HCT116 (cell line): ENCODE measurements around the gene USP54. TPM values are rescaled to one million over a fixed set of nuclear protein-coding genes. Genes with fewer than 3 reads are reported as not detected.
A peak's percentile ranks its signal among the peaks of the same experiment; 100 is the strongest.

Experiments
- ATAC-seq: fragments of 200-7000 bp; cut with Tn5 transposase; 2 replicates; pipeline ENCODE4 v1.9.1; 2020; ENCODE audit warnings: mild to moderate bottlenecking, moderate library complexity
- BruUV-seq: library from RNA; stranded (reverse); fragments of 400-500 nt; replicated peaks from 2 replicates; lab custom pipeline; 2021; lab: Mats Ljungman, UMichigan
- CTCF ChIA-PET: fragments of 300-600 bp; sonication (Branson Sonifier 250); formaldehyde crosslinking; loops from one replicate; lab custom pipeline; 2021; ENCODE audit warnings: antibody characterized with exemption; lab: Charles Lee
- POLR2A ChIA-PET: fragments of 300-600, 350-600 bp; sonication (Branson Sonifier 250); formaldehyde crosslinking; loops from one replicate; lab custom pipeline; 2021; ENCODE audit warnings: antibody characterized with exemption; lab: Charles Lee
- RAD21 ChIA-PET, 2 experiments: fragments of 300-600 bp; sonication (Branson Sonifier 250); formaldehyde crosslinking; loops; one replicate each; lab custom pipeline; 2023; ENCODE audit warnings: low total read pairs in 2 of 2; ENCODE audit not compliant: uncharacterized antibody in 2 of 2, unreplicated experiment in 2 of 2, low non-redundant PET in 1 of 2; lab: Charles Lee
- DNase-seq: peaks from one replicate; pipeline ENCODE4 v3.0.0-alpha.2; 2010; ENCODE audit warnings: low read depth, low spot score
- H2AFZ ChIP-seq: fragments of 200-600 bp; shearing (Covaris generic), sonication (generic); 2 replicates; pipeline ENCODE4 v1.6.1; 2017; ENCODE audit warnings: low read depth, mixed run types, mixed read lengths, antibody characterized with exemption, low read length; ENCODE audit not compliant: poor library complexity, severe bottlenecking
- H3K27ac ChIP-seq: 2 replicates; pipeline ENCODE4 v1.5.1; 2012; ENCODE audit warnings: low read depth, low read length
- H3K27me3 ChIP-seq: fragments of 200-600 bp; sonication (generic); 2 replicates; pipeline ENCODE4 v1.6.1; 2016; ENCODE audit warnings: mixed run types, low read length, mixed read lengths; ENCODE audit not compliant: insufficient read depth
- H3K36me3 ChIP-seq, 2 experiments: fragments of 200-500 bp in 1 of 2; fragments of 200-600 bp in 1 of 2; sonication (Bioruptor generic) in 1 of 2; sonication (generic) in 1 of 2; 2 replicates each; pipeline versions ENCODE4 v1.5.1 to v1.6.1; 2014 to 2016; ENCODE audit warnings: low read length in 2 of 2, inconsistent platforms in 1 of 2, mixed read lengths in 1 of 2, mixed run types in 1 of 2; ENCODE audit not compliant: insufficient read depth in 2 of 2, control insufficient read depth in 1 of 2
- H3K4me1 ChIP-seq, 2 experiments: fragments of 200-600 bp in 1 of 2; sonication (generic) in 1 of 2; 2 replicates each; pipeline versions ENCODE4 v1.5.1 to v1.6.1; 2012 to 2017; ENCODE audit warnings: low read length in 2 of 2, inconsistent platforms in 1 of 2, mild to moderate bottlenecking in 1 of 2, mixed read lengths in 1 of 2, mixed run types in 1 of 2, moderate library complexity in 1 of 2; ENCODE audit not compliant: insufficient read depth in 2 of 2, control insufficient read depth in 1 of 2
- H3K4me2 ChIP-seq: fragments of 200-600 bp; sonication (generic); 2 replicates; pipeline ENCODE4 v1.6.1; 2017; ENCODE audit warnings: mixed run types, low read length, mixed read lengths
- H3K4me3 ChIP-seq, 2 experiments: fragments of 200-600 bp in 1 of 2; sonication (generic) in 1 of 2; replicated peaks in 1 of 2; 2 replicates each; pipeline ENCODE4 v1.5.1; 2011 to 2016; ENCODE audit warnings: low read length in 2 of 2, control low read depth in 1 of 2, low read depth in 1 of 2, mild to moderate bottlenecking in 1 of 2, mixed read lengths in 1 of 2, mixed run types in 1 of 2
- H3K79me2 ChIP-seq: fragments of 200-600 bp; sonication (generic); 2 replicates; pipeline ENCODE4 v1.6.1; 2017; ENCODE audit warnings: mild to moderate bottlenecking, mixed run types, low read length, moderate library complexity, mixed read lengths; ENCODE audit not compliant: insufficient read depth
- H3K9ac ChIP-seq: fragments of 200-600 bp; sonication (generic); 2 replicates; pipeline ENCODE4 v1.6.1; 2016; ENCODE audit warnings: low read length, mixed read lengths
- H3K9me2 ChIP-seq: fragments of 200-600 bp; sonication (generic), shearing (Covaris generic); 2 replicates; pipeline ENCODE4 v1.6.1; 2017; ENCODE audit warnings: mixed run types, mild to moderate bottlenecking, moderate library complexity; ENCODE audit not compliant: insufficient read depth
- H3K9me3 ChIP-seq, 2 experiments: fragments of 200-500 bp in 1 of 2; fragments of 200-600 bp in 1 of 2; sonication (Bioruptor generic) in 1 of 2; sonication (generic) in 1 of 2; 2 replicates each; pipeline ENCODE4 v1.6.1; 2014 to 2017; ENCODE audit warnings: low read length in 2 of 2, mixed read lengths in 2 of 2, inconsistent platforms in 1 of 2, low read depth in 1 of 2, mild to moderate bottlenecking in 1 of 2, mixed run types in 1 of 2, moderate library complexity in 1 of 2; ENCODE audit not compliant: control insufficient read depth in 1 of 2, insufficient read depth in 1 of 2
- H4K20me1 ChIP-seq: fragments of 200-600 bp; sonication (generic), shearing (Covaris generic); 2 replicates; pipeline ENCODE4 v1.6.1; 2017; ENCODE audit warnings: mixed run types, mild to moderate bottlenecking, moderate library complexity; ENCODE audit not compliant: insufficient read depth
- CBX3 ChIP-seq: IDR thresholded peaks from 2 replicates; pipeline ENCODE4 v1.6.1; 2012; ENCODE audit warnings: low read depth
- CTCF ChIP-seq, 3 experiments: fragments of 200-600 bp in 1 of 3; sonication (generic) in 1 of 3; IDR thresholded peaks in 2 of 3; conservative IDR thresholded peaks in 1 of 3; 2 replicates each; pipeline ENCODE4 v1.5.1; 2012 to 2017; ENCODE audit warnings: low read depth in 2 of 3, low read length in 2 of 3, antibody characterized with exemption in 1 of 3, borderline replicate concordance in 1 of 3, control low read depth in 1 of 3, mild to moderate bottlenecking in 1 of 3, mixed read lengths in 1 of 3, mixed run types in 1 of 3, moderate library complexity in 1 of 3; ENCODE audit not compliant: insufficient read depth in 1 of 3
- EGR1 ChIP-seq: IDR thresholded peaks from 2 replicates; pipeline ENCODE4 v1.6.1; 2012; ENCODE audit warnings: low read depth
- EZH2 ChIP-seq: fragments of 200-600 bp; sonication (generic); IDR thresholded peaks from 2 replicates; pipeline ENCODE4 v1.6.1; 2017; ENCODE audit warnings: antibody characterized with exemption, mixed run types
- FOSL1 ChIP-seq: IDR thresholded peaks from 2 replicates; pipeline ENCODE4 v1.6.1; 2012; ENCODE audit warnings: low read depth
- JUND ChIP-seq: IDR thresholded peaks from 2 replicates; pipeline ENCODE4 v1.6.1; 2012
- POLR2A ChIP-seq: IDR thresholded peaks from 2 replicates; pipeline ENCODE4 v1.7.0; 2011; ENCODE audit warnings: borderline replicate concordance; ENCODE audit not compliant: insufficient read depth, insufficient read length; ENCODE audit errors: extremely low read depth
- TCF7L2 ChIP-seq: IDR thresholded peaks from 2 replicates; pipeline ENCODE4 v1.7.0; 2011; ENCODE audit warnings: borderline replicate concordance, inconsistent platforms; ENCODE audit not compliant: insufficient read depth, insufficient read length; ENCODE audit errors: extremely low read depth
- ZNF274 ChIP-seq: fragments of 200-500 bp; sonication (Bioruptor generic); IDR thresholded peaks from 2 replicates; pipeline ENCODE4 v1.6.1; 2014; ENCODE audit warnings: mild to moderate bottlenecking, low read depth, low read length, inconsistent platforms
- intact Hi-C: fragments of 100-400 bp; cut with micrococcal nuclease; formaldehyde crosslinking; loops from 2 replicates; pipeline ENCODE4 v1.10.0; 2022
- total RNA-seq: library from RNA; stranded (reverse); gene quantifications from one replicate; pipeline ENCODE4 v1.2.1, GENCODE V29; 2021; ENCODE audit not compliant: unreplicated experiment
- TF ChIP-seq, protein P1 (sequence below): IDR thresholded peaks from 2 replicates; pipeline ENCODE4 v1.6.1; 2012
- TF ChIP-seq, protein P2 (sequence below): IDR thresholded peaks from 2 replicates; pipeline ENCODE4 v1.6.1; 2012
- TF ChIP-seq, protein P3 (sequence below): IDR thresholded peaks from 2 replicates; pipeline ENCODE4 v1.6.1; 2012; ENCODE audit warnings: low read depth

Gene USP54
- total RNA-seq, 1 experiment from 2014 or later: 28.0 TPM

DNA sequence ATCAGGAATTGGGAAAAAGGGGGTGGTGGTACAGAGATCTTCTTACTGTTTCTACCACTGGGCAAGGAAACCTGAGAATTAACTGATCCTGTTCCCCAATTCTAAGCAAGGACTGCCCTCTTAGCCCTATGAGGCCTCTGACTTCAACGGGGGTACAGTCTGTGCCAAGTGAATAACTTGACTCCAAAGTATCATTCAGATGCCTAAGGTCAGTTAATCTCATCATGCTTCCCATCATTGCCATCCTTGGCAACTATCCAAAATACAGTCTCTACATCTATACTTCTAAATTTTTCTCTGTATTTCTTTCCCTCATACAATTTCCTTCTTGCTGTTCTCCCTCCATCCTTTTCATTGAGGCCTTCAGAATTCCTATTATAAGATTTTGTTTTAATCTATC is 105.8 kb downstream of the USP54 start (continued):
- TF ChIP-seq TCF7L2 (no peak), ZNF274 (no peak)
- TF ChIP-seq, protein P1, sequence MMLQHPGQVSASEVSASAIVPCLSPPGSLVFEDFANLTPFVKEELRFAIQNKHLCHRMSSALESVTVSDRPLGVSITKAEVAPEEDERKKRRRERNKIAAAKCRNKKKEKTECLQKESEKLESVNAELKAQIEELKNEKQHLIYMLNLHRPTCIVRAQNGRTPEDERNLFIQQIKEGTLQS: no peak

- peaks cover 3 to 15% of the 10 kb centered on the region in 2 experiments; a peak in 3 of 4 replicates for H3K4me1 ChIP-seq
- H3K9ac ChIP-seq: no peak overlapping the region
- peak overlapping the region; percentile 46 for H3K4me2 ChIP-seq
- ChIA-PET RAD21 (no interaction called here), CTCF (no interaction called here), POLR2A (no interaction called here)
- intact Hi-C loops: no loop called here
- DNase-seq: no peak
- H2AFZ ChIP-seq: no peak overlapping the region
- no peak; the same call in 1 of the 2 replicates for ATAC-seq
- no peak overlapping the region for H3K27ac ChIP-seq
- H3K79me2 ChIP-seq: peaks cover 20% of the 10 kb centered on the region; the same call in 1 of the 2 replicates
- no peaks in the 10 kb centered on the region for H3K27me3 ChIP-seq
- H3K36me3 ChIP-seq: peaks cover 7 to 22% of the 10 kb centered on the region in 2 experiments; a peak in 3 of 4 replicates
- H3K4me3 ChIP-seq: no peak overlapping the region
- H3K9me2 ChIP-seq: no peaks in the 10 kb centered on the region; the same call in 1 of the 2 replicates
- no peaks in the 10 kb centered on the region for H4K20me1 ChIP-seq
- TF ChIP-seq CBX3 (no peak), FOSL1 (peak; percentile 45; the same call in 1 of the 2 replicates)
- BruUV-seq: no TSS peak
- H3K9me3 ChIP-seq: no peaks in the 10 kb centered on the region
These were observed 111.0 kb downstream of the USP54 start for GRCh38 chr10:73480158-73480557.

DNA sequence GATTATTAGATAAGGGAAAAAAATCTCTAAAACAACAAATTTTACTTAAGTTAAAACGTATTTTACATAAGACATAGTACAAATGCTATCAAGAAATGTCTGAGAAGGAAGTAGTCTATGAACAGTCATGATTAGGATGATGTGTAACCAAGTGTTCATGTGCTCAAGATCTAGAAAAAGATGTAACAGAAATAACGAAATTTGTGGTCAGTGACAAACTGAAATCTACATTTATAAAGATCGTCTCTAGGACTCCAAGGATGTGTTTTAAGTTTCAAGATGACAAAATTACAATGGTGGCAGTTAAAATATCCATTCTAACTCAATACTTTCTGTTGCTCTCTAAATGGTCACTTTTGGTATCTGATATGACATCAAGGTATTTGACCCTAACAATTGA is 112.5 kb downstream of the USP54 start:
- Histone ChIP-seq H3K4me3 (no peak overlapping the region), H3K4me2 (no peak overlapping the region), H3K27me3 (no peaks in the 10 kb centered on the region), H3K4me1 (peaks cover 3 to 15% of the 10 kb centered on the region in 2 experiments; a peak in 3 of 4 replicates), H3K27ac (no peak overlapping the region), H3K9ac (no peak overlapping the region), H2AFZ (no peak overlapping the region), H4K20me1 (no peaks in the 10 kb centered on the region), H3K9me2 (no peaks in the 10 kb centered on the region; the same call in 1 of the 2 replicates), H3K36me3 (peaks cover 7 to 26% of the 10 kb centered on the region in 2 experiments; a peak in 3 of 4 replicates), H3K79me2 (peaks cover 18% of the 10 kb centered on the region; the same call in 1 of the 2 replicates), H3K9me3 (no peaks in the 10 kb centered on the region)
- ChIA-PET CTCF (no interaction called here), POLR2A (no interaction called here), RAD21 (no interaction called here)
- intact Hi-C loops: no loop called here
- DNase-seq (no peak), ATAC-seq (no peak)
- BruUV-seq: no TSS peak
- TF ChIP-seq POLR2A: no peak
- TF ChIP-seq JUND: no peak
- TF ChIP-seq EZH2: no peak
- TF ChIP-seq, protein P2, sequence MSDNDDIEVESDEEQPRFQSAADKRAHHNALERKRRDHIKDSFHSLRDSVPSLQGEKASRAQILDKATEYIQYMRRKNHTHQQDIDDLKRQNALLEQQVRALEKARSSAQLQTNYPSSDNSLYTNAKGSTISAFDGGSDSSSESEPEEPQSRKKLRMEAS: no peak
- TF ChIP-seq, protein P1: no peak
- TF ChIP-seq CTCF (IDR thresholded peaks at IDR 0.05 in 2 of 3, conservative IDR thresholded peaks at IDR 0.05 in 1 of 3; ENCODE audit: borderline replicate concordance in 1 of 3, insufficient read depth in 1 of 3, low read depth in 2 of 3, low read length in 2 of 3): no peak
- TF ChIP-seq, protein P3, sequence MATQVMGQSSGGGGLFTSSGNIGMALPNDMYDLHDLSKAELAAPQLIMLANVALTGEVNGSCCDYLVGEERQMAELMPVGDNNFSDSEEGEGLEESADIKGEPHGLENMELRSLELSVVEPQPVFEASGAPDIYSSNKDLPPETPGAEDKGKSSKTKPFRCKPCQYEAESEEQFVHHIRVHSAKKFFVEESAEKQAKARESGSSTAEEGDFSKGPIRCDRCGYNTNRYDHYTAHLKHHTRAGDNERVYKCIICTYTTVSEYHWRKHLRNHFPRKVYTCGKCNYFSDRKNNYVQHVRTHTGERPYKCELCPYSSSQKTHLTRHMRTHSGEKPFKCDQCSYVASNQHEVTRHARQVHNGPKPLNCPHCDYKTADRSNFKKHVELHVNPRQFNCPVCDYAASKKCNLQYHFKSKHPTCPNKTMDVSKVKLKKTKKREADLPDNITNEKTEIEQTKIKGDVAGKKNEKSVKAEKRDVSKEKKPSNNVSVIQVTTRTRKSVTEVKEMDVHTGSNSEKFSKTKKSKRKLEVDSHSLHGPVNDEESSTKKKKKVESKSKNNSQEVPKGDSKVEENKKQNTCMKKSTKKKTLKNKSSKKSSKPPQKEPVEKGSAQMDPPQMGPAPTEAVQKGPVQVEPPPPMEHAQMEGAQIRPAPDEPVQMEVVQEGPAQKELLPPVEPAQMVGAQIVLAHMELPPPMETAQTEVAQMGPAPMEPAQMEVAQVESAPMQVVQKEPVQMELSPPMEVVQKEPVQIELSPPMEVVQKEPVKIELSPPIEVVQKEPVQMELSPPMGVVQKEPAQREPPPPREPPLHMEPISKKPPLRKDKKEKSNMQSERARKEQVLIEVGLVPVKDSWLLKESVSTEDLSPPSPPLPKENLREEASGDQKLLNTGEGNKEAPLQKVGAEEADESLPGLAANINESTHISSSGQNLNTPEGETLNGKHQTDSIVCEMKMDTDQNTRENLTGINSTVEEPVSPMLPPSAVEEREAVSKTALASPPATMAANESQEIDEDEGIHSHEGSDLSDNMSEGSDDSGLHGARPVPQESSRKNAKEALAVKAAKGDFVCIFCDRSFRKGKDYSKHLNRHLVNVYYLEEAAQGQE: no peak
- no peak for TF ChIP-seq CBX3
- TF ChIP-seq EGR1: no peak
- TF ChIP-seq ZNF274: no peak
